Esophagus squamous epithelium (tissue), 4 donors: ENCODE results near the gene CCDC28A.

Experiments
- POLR2A ChIP-seq, 4 donors: fragments of 450-650 bp; IDR thresholded peaks; one replicate each; pipeline ENCODE4 v1.6.1; 2017; ENCODE audit warnings: antibody characterized with exemption in 4 of 4, mild to moderate bottlenecking in 4 of 4, moderate library complexity in 3 of 4
- TF ChIP-seq, protein P1 (sequence below), 6 experiments: fragments of 450-650 bp in 4 of 6; fragments of 200-600 bp in 2 of 6; sonication (generic) in 2 of 6; IDR thresholded peaks; one replicate each; pipeline ENCODE4 v1.5.1; 2016 to 2019; ENCODE audit warnings: antibody characterized with exemption in 6 of 6, mild to moderate bottlenecking in 4 of 6, moderate library complexity in 4 of 6

DNA sequence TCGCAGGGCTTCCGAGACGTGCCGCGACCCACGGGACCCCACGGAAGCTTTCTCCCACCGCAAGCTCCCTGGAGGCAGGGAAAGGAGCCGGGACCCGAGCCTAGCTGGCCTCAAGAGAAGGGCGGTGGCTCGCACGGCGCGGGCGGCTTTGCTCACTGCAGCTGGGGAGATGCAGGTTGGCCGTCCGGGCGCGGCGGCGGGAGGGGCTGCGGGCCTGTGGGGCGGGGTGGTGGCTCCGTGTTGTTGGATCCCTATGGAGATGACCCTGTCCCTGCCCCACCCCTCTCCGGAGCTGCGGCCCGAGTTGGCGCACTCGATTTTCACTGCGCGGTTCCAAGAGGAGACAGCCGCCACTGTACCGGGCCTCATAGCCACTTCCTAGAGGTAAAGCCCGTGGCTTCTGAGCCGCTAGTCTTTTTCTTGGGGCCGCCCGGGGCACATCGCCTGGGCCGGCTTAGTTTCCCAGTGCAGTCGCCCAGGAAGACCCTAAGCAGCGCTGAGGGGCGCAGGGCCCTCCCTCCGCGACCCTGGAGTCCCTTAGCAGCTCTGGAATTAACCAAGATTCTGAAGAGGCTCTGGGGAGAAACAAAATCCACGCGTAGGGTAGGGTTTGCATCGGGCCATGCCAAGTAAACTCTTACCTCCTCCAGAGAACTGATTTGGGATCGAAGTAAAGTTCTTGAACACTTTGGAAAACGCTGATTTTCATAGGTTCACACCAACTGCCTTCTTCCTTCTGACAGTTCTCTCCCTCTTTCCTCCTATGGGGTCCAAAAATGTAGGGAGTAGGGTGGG, 22.4 kb downstream of the CCDC28A start, which contains the start of gene ECT2L:
- TF ChIP-seq, protein P1, sequence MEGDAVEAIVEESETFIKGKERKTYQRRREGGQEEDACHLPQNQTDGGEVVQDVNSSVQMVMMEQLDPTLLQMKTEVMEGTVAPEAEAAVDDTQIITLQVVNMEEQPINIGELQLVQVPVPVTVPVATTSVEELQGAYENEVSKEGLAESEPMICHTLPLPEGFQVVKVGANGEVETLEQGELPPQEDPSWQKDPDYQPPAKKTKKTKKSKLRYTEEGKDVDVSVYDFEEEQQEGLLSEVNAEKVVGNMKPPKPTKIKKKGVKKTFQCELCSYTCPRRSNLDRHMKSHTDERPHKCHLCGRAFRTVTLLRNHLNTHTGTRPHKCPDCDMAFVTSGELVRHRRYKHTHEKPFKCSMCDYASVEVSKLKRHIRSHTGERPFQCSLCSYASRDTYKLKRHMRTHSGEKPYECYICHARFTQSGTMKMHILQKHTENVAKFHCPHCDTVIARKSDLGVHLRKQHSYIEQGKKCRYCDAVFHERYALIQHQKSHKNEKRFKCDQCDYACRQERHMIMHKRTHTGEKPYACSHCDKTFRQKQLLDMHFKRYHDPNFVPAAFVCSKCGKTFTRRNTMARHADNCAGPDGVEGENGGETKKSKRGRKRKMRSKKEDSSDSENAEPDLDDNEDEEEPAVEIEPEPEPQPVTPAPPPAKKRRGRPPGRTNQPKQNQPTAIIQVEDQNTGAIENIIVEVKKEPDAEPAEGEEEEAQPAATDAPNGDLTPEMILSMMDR (IDR thresholded peaks at IDR 0.05) = no peak
- no peak for TF ChIP-seq POLR2A (IDR thresholded peaks at IDR 0.05)
